Body of pancreas (tissue), 4 donors: Measurements from ENCODE around the gene UMODL1.
A peak's percentile ranks its signal among the peaks of the same experiment; 100 is the strongest.

Experiments used
- POLR2A ChIP-seq, 3 donors: fragments of 450-650 bp; IDR thresholded peaks; one replicate each; pipeline ENCODE4 v1.6.1; 2016; ENCODE audit warnings: antibody characterized with exemption in 3 of 3, mild to moderate bottlenecking in 2 of 3
- TF ChIP-seq, protein P1 (sequence below), 7 experiments: fragments of 450-650 bp in 4 of 7; fragments of 200-600 bp in 3 of 7; sonication (generic) in 3 of 7; IDR thresholded peaks; one replicate each; pipeline ENCODE4 v1.5.1; 2016 to 2019; ENCODE audit warnings: antibody characterized with exemption in 7 of 7

DNA sequence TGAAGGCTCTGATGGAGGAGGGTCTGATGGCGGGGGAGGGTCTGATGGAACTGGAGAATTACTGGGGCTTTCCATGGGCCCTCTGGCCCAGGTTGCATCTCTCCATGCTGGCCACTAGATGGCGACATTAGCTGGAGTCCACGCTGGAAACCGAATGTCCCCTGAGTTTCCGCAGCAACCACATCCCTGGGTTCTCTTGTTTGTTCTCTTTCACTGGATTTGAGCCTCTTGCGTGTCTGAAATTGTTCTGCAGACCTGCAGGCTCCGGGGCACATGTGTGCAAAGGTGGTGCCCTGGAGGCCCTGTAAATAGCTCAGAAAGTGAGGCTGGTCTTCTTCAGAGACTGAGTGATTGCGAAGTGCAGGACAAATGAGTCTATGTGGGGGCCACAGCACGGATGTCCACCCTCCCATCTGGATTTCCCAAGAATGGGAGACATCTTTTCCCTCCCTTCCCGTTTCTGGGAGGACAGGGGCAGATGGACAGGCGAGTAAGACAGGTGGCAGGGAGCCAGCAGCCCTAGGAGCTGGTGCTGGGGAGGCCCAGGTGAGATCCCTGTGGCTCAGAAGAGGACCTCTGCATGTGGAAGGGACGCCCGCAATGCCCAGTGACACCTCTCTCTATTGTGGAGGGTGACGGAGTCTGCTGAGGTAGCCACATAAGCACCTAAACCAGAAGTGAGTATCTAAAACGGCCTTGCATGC is 74.6 kb downstream of the UMODL1 start:
- TF ChIP-seq, protein P1, sequence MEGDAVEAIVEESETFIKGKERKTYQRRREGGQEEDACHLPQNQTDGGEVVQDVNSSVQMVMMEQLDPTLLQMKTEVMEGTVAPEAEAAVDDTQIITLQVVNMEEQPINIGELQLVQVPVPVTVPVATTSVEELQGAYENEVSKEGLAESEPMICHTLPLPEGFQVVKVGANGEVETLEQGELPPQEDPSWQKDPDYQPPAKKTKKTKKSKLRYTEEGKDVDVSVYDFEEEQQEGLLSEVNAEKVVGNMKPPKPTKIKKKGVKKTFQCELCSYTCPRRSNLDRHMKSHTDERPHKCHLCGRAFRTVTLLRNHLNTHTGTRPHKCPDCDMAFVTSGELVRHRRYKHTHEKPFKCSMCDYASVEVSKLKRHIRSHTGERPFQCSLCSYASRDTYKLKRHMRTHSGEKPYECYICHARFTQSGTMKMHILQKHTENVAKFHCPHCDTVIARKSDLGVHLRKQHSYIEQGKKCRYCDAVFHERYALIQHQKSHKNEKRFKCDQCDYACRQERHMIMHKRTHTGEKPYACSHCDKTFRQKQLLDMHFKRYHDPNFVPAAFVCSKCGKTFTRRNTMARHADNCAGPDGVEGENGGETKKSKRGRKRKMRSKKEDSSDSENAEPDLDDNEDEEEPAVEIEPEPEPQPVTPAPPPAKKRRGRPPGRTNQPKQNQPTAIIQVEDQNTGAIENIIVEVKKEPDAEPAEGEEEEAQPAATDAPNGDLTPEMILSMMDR (IDR thresholded peaks at IDR 0.05): peak; percentile 87 to 95 (median 91)
- TF ChIP-seq POLR2A (IDR thresholded peaks at IDR 0.05): no peak
